ENCODE measurements around the gene NPHP3. TPM values are rescaled to one million over a fixed set of nuclear protein-coding genes. Genes with fewer than 3 reads are reported as not detected.

Gene NPHP3
- total RNA-seq, 1 donor from 2014 or later = 32.0 TPM

DNA sequence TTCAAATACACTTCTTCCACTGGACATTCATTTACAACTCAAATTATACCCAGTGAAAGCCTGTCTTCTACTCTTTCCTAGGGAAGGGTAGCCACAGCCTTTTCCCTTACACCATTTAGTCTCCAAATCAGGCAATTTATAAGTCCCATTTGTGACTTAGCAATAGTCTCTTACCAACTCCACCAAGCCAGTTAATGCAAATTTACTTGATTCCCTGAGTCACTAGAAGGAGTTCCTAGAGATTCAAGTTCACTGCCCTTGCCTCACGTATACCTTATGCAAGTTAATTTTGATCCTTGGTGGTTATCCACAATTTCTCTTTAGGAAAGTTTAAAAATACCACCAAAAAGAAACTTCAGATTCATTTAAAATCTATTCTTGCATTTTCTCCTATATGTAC, 16.1 kb upstream of the NPHP3 start:
- FAIRE-seq (no peak), DNase-seq (ENCODE audit: low read depth) (no peak)
- Mint-ChIP-seq H3K36me3 (ENCODE audit: low read depth, unreplicated experiment) (no peaks in the 10 kb centered on the region), H3K4me1 (ENCODE audit: low read depth, unreplicated experiment) (no peaks in the 10 kb centered on the region), H3K4me3 (ENCODE audit: unreplicated experiment) (no peak overlapping the region), H3K27me3 (ENCODE audit: low read depth, unreplicated experiment) (peaks cover 4% of the 10 kb centered on the region), H3K27ac (ENCODE audit: unreplicated experiment) (no peak overlapping the region), H3K9me3 (ENCODE audit: unreplicated experiment) (peaks cover 4% of the 10 kb centered on the region)
- Histone ChIP-seq H3K27me3 (ENCODE audit: insufficient read depth, low read length) (no peaks in the 10 kb centered on the region), H3K79me2 (ENCODE audit: insufficient read depth, low read length) (no peaks in the 10 kb centered on the region), H3K9ac (ENCODE audit: low read length) (no peak overlapping the region), H3K36me3 (ENCODE audit: insufficient read depth, low read length) (no peaks in the 10 kb centered on the region), H3K4me2 (ENCODE audit: low read length) (no peak overlapping the region), H4K20me1 (ENCODE audit: insufficient read depth, low read length) (no peaks in the 10 kb centered on the region), H3K27ac (ENCODE audit: low read depth, low read length) (no peak overlapping the region), H3K4me3 (ENCODE audit: insufficient read depth, low read depth, low read length) (no peak overlapping the region), H3K9me3 (ENCODE audit: insufficient read depth, low read depth, low read length) (no peaks in the 10 kb centered on the region), H2AFZ (ENCODE audit: low read depth, low read length) (no peak overlapping the region), H3K4me1 (ENCODE audit: insufficient read depth, low read length) (no peaks in the 10 kb centered on the region)
- TF ChIP-seq EZH2 (IDR thresholded peaks at IDR 0.05; ENCODE audit: insufficient read depth, low read length) (no peak), CTCF (IDR thresholded peaks at IDR 0.05; ENCODE audit: insufficient read depth, low read depth, low read length) (no peak)

DNA sequence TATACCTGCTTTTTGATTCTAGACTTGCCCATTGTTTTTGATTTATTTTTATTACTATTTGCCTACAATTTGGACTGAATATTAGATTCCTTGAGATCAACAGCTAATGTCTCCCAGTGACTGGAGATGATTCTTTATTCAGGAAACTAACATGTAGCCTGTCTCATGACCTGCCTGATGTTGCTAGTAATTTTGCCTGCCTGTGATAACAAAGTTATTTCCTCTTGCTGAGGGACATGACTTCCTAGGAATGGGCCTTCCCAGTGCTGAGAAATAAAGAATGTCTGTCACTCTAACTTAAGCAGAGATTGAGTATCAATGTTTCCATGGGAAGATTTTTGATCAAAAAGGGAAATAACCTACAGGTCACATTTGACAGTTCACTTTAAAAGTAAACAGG, 13.4 kb upstream of the NPHP3 start:
- Mint-ChIP-seq H3K4me3 (ENCODE audit: unreplicated experiment) (no peak overlapping the region), H3K27ac (ENCODE audit: unreplicated experiment) (no peak overlapping the region), H3K4me1 (ENCODE audit: low read depth, unreplicated experiment) (no peaks in the 10 kb centered on the region), H3K36me3 (ENCODE audit: low read depth, unreplicated experiment) (no peaks in the 10 kb centered on the region), H3K9me3 (ENCODE audit: unreplicated experiment) (peaks cover 2% of the 10 kb centered on the region), H3K27me3 (ENCODE audit: low read depth, unreplicated experiment) (no peaks in the 10 kb centered on the region)
- DNase-seq (ENCODE audit: low read depth) (no peak), FAIRE-seq (no peak)
- H3K4me3 ChIP-seq (ENCODE audit: insufficient read depth, low read depth, low read length) = no peak overlapping the region
- TF ChIP-seq CTCF (IDR thresholded peaks at IDR 0.05; ENCODE audit: insufficient read depth, low read depth, low read length) = no peak
- no peak for TF ChIP-seq EZH2 (IDR thresholded peaks at IDR 0.05; ENCODE audit: insufficient read depth, low read length)
- no peaks in the 10 kb centered on the region for H4K20me1 ChIP-seq (ENCODE audit: insufficient read depth, low read length)
- H3K4me2 ChIP-seq (ENCODE audit: low read length) = no peak overlapping the region
- no peak overlapping the region for H3K27ac ChIP-seq (ENCODE audit: low read depth, low read length)
- H2AFZ ChIP-seq (ENCODE audit: low read depth, low read length) = no peak overlapping the region
- H3K4me1 ChIP-seq (ENCODE audit: insufficient read depth, low read length) = no peaks in the 10 kb centered on the region
- no peak overlapping the region for H3K9ac ChIP-seq (ENCODE audit: low read length)
- H3K79me2 ChIP-seq (ENCODE audit: insufficient read depth, low read length) = no peaks in the 10 kb centered on the region
- H3K27me3 ChIP-seq (ENCODE audit: insufficient read depth, low read length) = no peaks in the 10 kb centered on the region
- H3K36me3 ChIP-seq (ENCODE audit: insufficient read depth, low read length) = no peaks in the 10 kb centered on the region
- H3K9me3 ChIP-seq (ENCODE audit: insufficient read depth, low read depth, low read length) = no peaks in the 10 kb centered on the region

- Histone ChIP-seq H3K4me2 (ENCODE audit: low read length) (no peak overlapping the region), H3K9me3 (ENCODE audit: insufficient read depth, low read depth, low read length) (no peaks in the 10 kb centered on the region), H3K4me3 (ENCODE audit: insufficient read depth, low read depth, low read length) (no peak overlapping the region), H3K4me1 (ENCODE audit: insufficient read depth, low read length) (no peaks in the 10 kb centered on the region), H3K27me3 (ENCODE audit: insufficient read depth, low read length) (peaks cover 4% of the 10 kb centered on the region), H3K9ac (ENCODE audit: low read length) (no peak overlapping the region), H2AFZ (ENCODE audit: low read depth, low read length) (no peak overlapping the region), H3K79me2 (ENCODE audit: insufficient read depth, low read length) (no peaks in the 10 kb centered on the region), H4K20me1 (ENCODE audit: insufficient read depth, low read length) (no peaks in the 10 kb centered on the region), H3K36me3 (ENCODE audit: insufficient read depth, low read length) (no peaks in the 10 kb centered on the region), H3K27ac (ENCODE audit: low read depth, low read length) (no peak overlapping the region)
- Mint-ChIP-seq H3K27ac (ENCODE audit: unreplicated experiment) (peak overlapping the region; percentile 23), H3K4me3 (ENCODE audit: unreplicated experiment) (no peak overlapping the region), H3K36me3 (ENCODE audit: low read depth, unreplicated experiment) (no peaks in the 10 kb centered on the region), H3K27me3 (ENCODE audit: low read depth, unreplicated experiment) (no peaks in the 10 kb centered on the region), H3K9me3 (ENCODE audit: unreplicated experiment) (no peaks in the 10 kb centered on the region), H3K4me1 (ENCODE audit: low read depth, unreplicated experiment) (peaks cover 1% of the 10 kb centered on the region)
- DNase-seq (ENCODE audit: low read depth) (peak; percentile 37), FAIRE-seq (peak; percentile 76)
- TF ChIP-seq EZH2 (IDR thresholded peaks at IDR 0.05; ENCODE audit: insufficient read depth, low read length) (no peak), CTCF (IDR thresholded peaks at IDR 0.05; ENCODE audit: insufficient read depth, low read depth, low read length) (peak; percentile 47)
Measured at GRCh38 chr3:132730891-132731580, 8.8 kb upstream of the NPHP3 start.

All from astrocyte (in vitro differentiated cells and primary cell).